H1 (cell line): Measurements from ENCODE around the gene VWA2. TPM values are rescaled to one million over a fixed set of nuclear protein-coding genes. Genes with fewer than 3 reads are reported as not detected.

Source experiments
- CTCF ChIA-PET: fragments of 300-600 bp; sonication (Branson Sonifier 250); formaldehyde crosslinking; loops from one replicate; lab custom pipeline; 2021; ENCODE audit not compliant: partially characterized antibody; lab: Charles Lee
- POLR2A ChIA-PET: fragments of 300-600 bp; sonication (Branson Sonifier 250); formaldehyde crosslinking; loops from one replicate; lab custom pipeline; 2021; ENCODE audit warnings: inconsistent platforms; ENCODE audit not compliant: partially characterized antibody; lab: Charles Lee
- DNase-seq, 2 experiments: peaks; one replicate each; pipeline versions ENCODE4 v3.0.0 to v3.0.0-alpha.2; 2010 to 2022; ENCODE audit warnings: low spot score in 2 of 2, low read depth in 1 of 2, mixed read lengths in 1 of 2
- FAIRE-seq: peaks from 2 replicates; lab custom pipeline; 2011; peaks lifted over from hg19 to GRCh38; lab: Jason Lieb, UNC
- H2AFZ ChIP-seq: 2 replicates; pipeline ENCODE4 v1.8.1; 2012; ENCODE audit warnings: low read length, inconsistent platforms
- H2AK5ac ChIP-seq: 2 replicates; pipeline ENCODE4 v1.6.1; 2013; ENCODE audit warnings: low read depth, low read length
- H2BK120ac ChIP-seq: replicated peaks from 2 replicates; pipeline ENCODE3; 2013; ENCODE audit warnings: low read depth, low read length, inconsistent platforms
- H2BK12ac ChIP-seq: 2 replicates; pipeline ENCODE4 v1.6.1; 2013; ENCODE audit warnings: low read depth, low read length
- H2BK15ac ChIP-seq: 2 replicates; pipeline ENCODE4 v1.6.1; 2013; ENCODE audit warnings: low read length
- H2BK20ac ChIP-seq: 2 replicates; pipeline ENCODE4 v1.6.1; 2013; ENCODE audit warnings: low read length
- H2BK5ac ChIP-seq: 2 replicates; pipeline ENCODE4 v1.6.1; 2013; ENCODE audit warnings: low read depth, low read length
- H3K14ac ChIP-seq: 2 replicates; pipeline ENCODE4 v1.6.1; 2013; ENCODE audit warnings: inconsistent platforms; ENCODE audit not compliant: insufficient read length
- H3K18ac ChIP-seq: 2 replicates; pipeline ENCODE4 v1.6.1; 2013; ENCODE audit warnings: low read length; ENCODE audit errors: extremely low read depth
- H3K23ac ChIP-seq: 2 replicates; pipeline ENCODE4 v1.6.1; 2013; ENCODE audit warnings: inconsistent platforms; ENCODE audit not compliant: insufficient read length
- H3K23me2 ChIP-seq: 2 replicates; pipeline ENCODE4 v1.6.1; 2013; ENCODE audit warnings: low read depth, low read length
- H3K27ac ChIP-seq: 2 replicates; pipeline ENCODE4 v1.6.1; 2011; ENCODE audit warnings: low read depth, low read length, inconsistent platforms
- H3K27me3 ChIP-seq, 4 experiments: replicated peaks in 1 of 4; 1 replicate in 1 of 4; 2 replicates in 3 of 4; pipeline versions ENCODE4 v1.6.1 to v1.8.1; 2011 to 2013; ENCODE audit warnings: low read length in 3 of 4, mild to moderate bottlenecking in 3 of 4, inconsistent platforms in 2 of 4, mixed read lengths in 2 of 4, moderate library complexity in 1 of 4; ENCODE audit not compliant: control insufficient read depth in 3 of 4, insufficient read depth in 3 of 4; ENCODE audit errors: extremely low read depth in 1 of 4
- H3K36me3 ChIP-seq, 4 experiments: 2 replicates each; pipeline versions ENCODE4 v1.6.1 to v1.8.1; 2011 to 2013; ENCODE audit warnings: mild to moderate bottlenecking in 4 of 4, low read length in 3 of 4, moderate library complexity in 2 of 4, control low read depth in 1 of 4, inconsistent platforms in 1 of 4; ENCODE audit not compliant: insufficient read depth in 4 of 4, control insufficient read depth in 2 of 4
- H3K4ac ChIP-seq: replicated peaks from 2 replicates; pipeline ENCODE3; 2013; ENCODE audit warnings: low read length, low read depth, mixed read lengths, inconsistent platforms; ENCODE audit not compliant: insufficient read length
- H3K4me1 ChIP-seq, 4 experiments: replicated peaks in 1 of 4; 1 replicate in 1 of 4; 2 replicates in 3 of 4; pipeline versions ENCODE4 v1.6.1 to v1.8.1; 2011 to 2013; ENCODE audit warnings: low read length in 3 of 4, inconsistent platforms in 2 of 4, mixed read lengths in 1 of 4; ENCODE audit not compliant: insufficient read depth in 4 of 4, control insufficient read depth in 3 of 4
- H3K4me2 ChIP-seq, 2 experiments: 2 replicates each; pipeline versions ENCODE4 v1.6.1 to v1.8.1; 2011 to 2013; ENCODE audit warnings: low read depth in 2 of 2, low read length in 2 of 2, control low read depth in 1 of 2, inconsistent platforms in 1 of 2, mild to moderate bottlenecking in 1 of 2; ENCODE audit not compliant: insufficient read depth in 1 of 2
- H3K4me3 ChIP-seq, 4 experiments: fragments of 200-600, 300-600 bp in 1 of 4; sonication (generic), shearing (Covaris generic), sonication (Bioruptor Twin) in 1 of 4; 2 replicates each; pipeline versions ENCODE4 v1.5.1 to v1.8.1; 2011 to 2016; ENCODE audit warnings: low read length in 4 of 4, low read depth in 3 of 4, control low read depth in 2 of 4, inconsistent platforms in 2 of 4, mild to moderate bottlenecking in 2 of 4, mixed read lengths in 1 of 4, moderate library complexity in 1 of 4; ENCODE audit not compliant: insufficient read depth in 2 of 4; ENCODE audit errors: extremely low read depth in 1 of 4
- H3K56ac ChIP-seq: replicated peaks from 2 replicates; pipeline ENCODE3; 2013; ENCODE audit warnings: low read depth, mild to moderate bottlenecking, mixed read lengths, low read length, inconsistent platforms; ENCODE audit not compliant: insufficient read length
- H3K79me1 ChIP-seq: 2 replicates; pipeline ENCODE4 v1.6.1; 2013; ENCODE audit warnings: low read depth, low read length, control low read depth
- H3K79me2 ChIP-seq, 2 experiments: 2 replicates each; pipeline versions ENCODE4 v1.6.1 to v1.8.1; 2012 to 2013; ENCODE audit warnings: low read length in 2 of 2, mild to moderate bottlenecking in 2 of 2, inconsistent platforms in 1 of 2; ENCODE audit not compliant: insufficient read depth in 2 of 2, control insufficient read depth in 1 of 2
- H3K9ac ChIP-seq, 4 experiments: replicated peaks in 1 of 4; 1 replicate in 1 of 4; 2 replicates in 3 of 4; pipeline versions ENCODE4 v1.6.1 to v1.8.1; 2011 to 2013; ENCODE audit warnings: low read depth in 3 of 4, low read length in 3 of 4, control low read depth in 2 of 4, mild to moderate bottlenecking in 2 of 4, moderate library complexity in 2 of 4, inconsistent platforms in 1 of 4; ENCODE audit errors: extremely low read depth in 1 of 4
- H3K9me3 ChIP-seq, 2 experiments: 2 replicates each; pipeline versions ENCODE4 v1.6.1 to v1.8.1; 2012 to 2013; ENCODE audit warnings: mild to moderate bottlenecking in 2 of 2, moderate library complexity in 2 of 2, control low read depth in 1 of 2, inconsistent platforms in 1 of 2, low read depth in 1 of 2, low read length in 1 of 2, mixed read lengths in 1 of 2; ENCODE audit not compliant: insufficient read depth in 2 of 2
- H4K20me1 ChIP-seq, 2 experiments: replicated peaks in 1 of 2; 2 replicates each; pipeline versions ENCODE3 to v1.8.1; 2011 to 2013; ENCODE audit warnings: inconsistent platforms in 2 of 2, low read length in 2 of 2, mild to moderate bottlenecking in 1 of 2; ENCODE audit not compliant: insufficient read depth in 2 of 2, control insufficient read depth in 1 of 2
- H4K5ac ChIP-seq: 2 replicates; pipeline ENCODE4 v1.6.1; 2013; ENCODE audit warnings: low read length, low read depth, mixed read lengths, inconsistent platforms; ENCODE audit not compliant: insufficient read length
- H4K8ac ChIP-seq: 2 replicates; pipeline ENCODE4 v1.8.0; 2013; ENCODE audit warnings: mild to moderate bottlenecking, moderate library complexity, low read length, inconsistent platforms; ENCODE audit not compliant: insufficient read depth; ENCODE audit errors: extremely low read depth
- H4K91ac ChIP-seq: replicated peaks from 2 replicates; pipeline ENCODE3; 2013; ENCODE audit warnings: low read length, mixed read lengths, inconsistent platforms; ENCODE audit not compliant: insufficient read length
- RAD21 ChIP-seq, 2 experiments: IDR thresholded peaks in 1 of 2; conservative IDR thresholded peaks in 1 of 2; 2 replicates each; pipeline ENCODE4 v1.6.1; 2011; ENCODE audit warnings: low read depth in 2 of 2, low read length in 2 of 2, improper control_type of control experiment in 1 of 2, inconsistent platforms in 1 of 2, mild to moderate bottlenecking in 1 of 2, moderate library complexity in 1 of 2
- RBBP5 ChIP-seq: IDR thresholded peaks from 2 replicates; pipeline ENCODE4 v1.7.1; 2012; ENCODE audit warnings: low read depth, mild to moderate bottlenecking, inconsistent platforms, low read length, moderate library complexity, borderline replicate concordance
- SP2 ChIP-seq: IDR thresholded peaks from 2 replicates; pipeline ENCODE4 v1.6.1; 2012; ENCODE audit warnings: mild to moderate bottlenecking, low read length, inconsistent platforms
- WGBS, 2 experiments: shearing (Covaris generic) in 1 of 2; methylation state at CpG; one replicate each; pipeline versions ENCODE4 v1.1.6 to v1.1.7; 2013 to 2015; ENCODE audit warnings: low lambda C conversion rate in 2 of 2, mixed read lengths in 2 of 2, inconsistent platforms in 1 of 2, low coverage in 1 of 2, missing lambda C conversion rate in 1 of 2; ENCODE audit not compliant: insufficient replicate concordance in 2 of 2, insufficient coverage in 1 of 2, insufficient read length in 1 of 2; ENCODE audit errors: extremely low coverage in 1 of 2, missing lambda C conversion rate in 1 of 2; 5-methylcytosine and 5-hydroxymethylcytosine counted together
- polyA plus RNA-seq, 7 experiments: library from polyadenylated mRNA; depleted of rRNA in 3 of 7; stranded (reverse) in 5 of 7; unstranded in 2 of 7; fragments of >200 nt in 5 of 7; fragments of 200-250 nt in 2 of 7; gene quantifications; 1 replicate in 5 of 7; 2 replicates in 1 of 7; 4 replicates in 1 of 7; pipeline versions ENCODE4 v1.2.1 to v1.2.3, GENCODE V29; 2011 to 2013; ENCODE audit warnings: missing spikeins in 2 of 7, mixed read lengths in 2 of 7
- total RNA-seq: library from RNA; stranded (reverse); fragmentation: NEBNext Ultra II Directional; extraction: Animal tissue kit (Norgen Biotek cat#: 25700); gene quantifications from 2 replicates; pipeline ENCODE4 v1.2.1, GENCODE V29; 2021
- TF ChIP-seq, protein P1 (sequence below), 3 experiments: IDR thresholded peaks; 1 replicate in 2 of 3; 2 replicates in 1 of 3; pipeline versions ENCODE4 v1.5.1 to v1.6.1; 2011; ENCODE audit warnings: low read length in 3 of 3, mild to moderate bottlenecking in 3 of 3, inconsistent platforms in 2 of 3, low read depth in 1 of 3, moderate library complexity in 1 of 3; ENCODE audit not compliant: insufficient read depth in 1 of 3; ENCODE audit errors: control extremely low read depth in 1 of 3
- TF ChIP-seq, protein P2 (sequence below): IDR thresholded peaks from 2 replicates; pipeline ENCODE4 v1.6.1; 2012; ENCODE audit warnings: inconsistent platforms

VWA2 gene
- total and polyA plus RNA-seq, 2 of the 8 experiments (the other 6 are each of a cell fraction or from before 2014, with no cell fraction given), result 2.8 to 2.9 TPM

- Histone ChIP-seq H3K27ac (no peak overlapping the region), H3K9me3 (no peaks in the 10 kb centered on the region), H3K14ac (no peak overlapping the region), H3K56ac (no peak overlapping the region), H3K4ac (no peak overlapping the region), H4K5ac (no peak overlapping the region), H2BK12ac (no peak overlapping the region), H3K23me2 (peaks cover 4% of the 10 kb centered on the region; the same call in 1 of the 2 replicates), H3K4me3 (peak overlapping the region; percentile 38 to 78 (median 70)), H2AFZ (peak overlapping the region; percentile 38), H4K8ac (no peak overlapping the region), H3K79me1 (no peaks in the 10 kb centered on the region), H3K36me3 (no peaks in the 10 kb centered on the region), H2BK15ac (no peak overlapping the region), H2BK120ac (no peak overlapping the region), H4K91ac (no peak overlapping the region), H3K27me3 (no peaks in the 10 kb centered on the region), H2AK5ac (no peak overlapping the region), H2BK20ac (no peak overlapping the region), H3K79me2 (no peaks in the 10 kb centered on the region), H3K4me2 (peak overlapping the region; percentile 58 to 85), H3K23ac (no peak overlapping the region), H3K18ac (no peak overlapping the region), H3K9ac (no peak overlapping the region), H2BK5ac (no peak overlapping the region), H4K20me1 (no peaks in the 10 kb centered on the region), H3K4me1 (peaks cover 0 to 8% (median 2%) of the 10 kb centered on the region in 4 experiments; a peak in 4 of 7 replicates)
- no peak for TF ChIP-seq RBBP5
- TF ChIP-seq, protein P1, sequence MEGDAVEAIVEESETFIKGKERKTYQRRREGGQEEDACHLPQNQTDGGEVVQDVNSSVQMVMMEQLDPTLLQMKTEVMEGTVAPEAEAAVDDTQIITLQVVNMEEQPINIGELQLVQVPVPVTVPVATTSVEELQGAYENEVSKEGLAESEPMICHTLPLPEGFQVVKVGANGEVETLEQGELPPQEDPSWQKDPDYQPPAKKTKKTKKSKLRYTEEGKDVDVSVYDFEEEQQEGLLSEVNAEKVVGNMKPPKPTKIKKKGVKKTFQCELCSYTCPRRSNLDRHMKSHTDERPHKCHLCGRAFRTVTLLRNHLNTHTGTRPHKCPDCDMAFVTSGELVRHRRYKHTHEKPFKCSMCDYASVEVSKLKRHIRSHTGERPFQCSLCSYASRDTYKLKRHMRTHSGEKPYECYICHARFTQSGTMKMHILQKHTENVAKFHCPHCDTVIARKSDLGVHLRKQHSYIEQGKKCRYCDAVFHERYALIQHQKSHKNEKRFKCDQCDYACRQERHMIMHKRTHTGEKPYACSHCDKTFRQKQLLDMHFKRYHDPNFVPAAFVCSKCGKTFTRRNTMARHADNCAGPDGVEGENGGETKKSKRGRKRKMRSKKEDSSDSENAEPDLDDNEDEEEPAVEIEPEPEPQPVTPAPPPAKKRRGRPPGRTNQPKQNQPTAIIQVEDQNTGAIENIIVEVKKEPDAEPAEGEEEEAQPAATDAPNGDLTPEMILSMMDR (IDR thresholded peaks at IDR 0.05; ENCODE audit: control extremely low read depth in 1 of 3, insufficient read depth in 1 of 3, low read depth in 1 of 3, low read length in 3 of 3), result peak; percentile 69 to 90 (median 90)
- TF ChIP-seq SP2, result no peak
- TF ChIP-seq, protein P2, sequence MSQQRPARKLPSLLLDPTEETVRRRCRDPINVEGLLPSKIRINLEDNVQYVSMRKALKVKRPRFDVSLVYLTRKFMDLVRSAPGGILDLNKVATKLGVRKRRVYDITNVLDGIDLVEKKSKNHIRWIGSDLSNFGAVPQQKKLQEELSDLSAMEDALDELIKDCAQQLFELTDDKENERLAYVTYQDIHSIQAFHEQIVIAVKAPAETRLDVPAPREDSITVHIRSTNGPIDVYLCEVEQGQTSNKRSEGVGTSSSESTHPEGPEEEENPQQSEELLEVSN, result no peak
- TF ChIP-seq RAD21 (IDR thresholded peaks at IDR 0.05 in 1 of 2, conservative IDR thresholded peaks at IDR 0.05 in 1 of 2; ENCODE audit: low read depth in 2 of 2, low read length in 2 of 2), result peak; percentile 94
- DNase-seq (peak in 1 of 2 experiments; percentile 86), FAIRE-seq (peak; percentile 92)
- 13% methylated on average over 14 of the region's 14 CpGs; no CpG with 5 or more reads in 1 of the 2 experiments for WGBS, 2 experiments
- CTCF ChIA-PET, result interaction anchor here (0.6 to 8.8 kb wide), 83 partner anchors 8 to 826 kb away, joined by 3 to 269 read pairs (median 5); partner anchors contain the start of genes AFAP1L2 and VWA2
- POLR2A ChIA-PET, result interaction anchor here (0.6 to 1.3 kb wide), 6 partner anchors 28 to 155 kb away, joined by 3 to 4 read pairs (median 3); no protein-coding TSS in a partner anchor
Measured at GRCh38 chr10:114304017-114304570, 65.0 kb downstream of the VWA2 start.
